Neural crest cell (in vitro differentiated cells): ENCODE results near the gene DCN. TPM values are rescaled to one million over a fixed set of nuclear protein-coding genes. Genes with fewer than 3 reads are reported as not detected.

Experiments
- DNase-seq: peaks from one replicate; pipeline ENCODE4 v3.0.0; 2021; ENCODE audit warnings: low read depth, mixed read lengths, low spot score
- H3K27ac Mint-ChIP-seq: one replicate; pipeline ENCODE4 v1.8.0; 2021; ENCODE audit warnings: mild to moderate bottlenecking, mixed read lengths; ENCODE audit not compliant: unreplicated experiment
- H3K27me3 Mint-ChIP-seq: 2 replicates; pipeline ENCODE4 v1.8.0; 2021; ENCODE audit warnings: low read depth, mild to moderate bottlenecking, mixed read lengths
- H3K36me3 Mint-ChIP-seq: 2 replicates; pipeline ENCODE4 v1.8.0; 2021; ENCODE audit warnings: low read depth, mild to moderate bottlenecking, mixed read lengths
- H3K4me1 Mint-ChIP-seq: 2 replicates; pipeline ENCODE4 v1.8.0; 2021; ENCODE audit warnings: mixed read lengths
- H3K4me3 Mint-ChIP-seq: one replicate; pipeline ENCODE4 v1.8.0; 2021; ENCODE audit warnings: mild to moderate bottlenecking, mixed read lengths
- H3K9me3 Mint-ChIP-seq: 2 replicates; pipeline ENCODE4 v1.8.0; 2021; ENCODE audit warnings: mixed read lengths
- CTCF ChIP-seq: fragments of 200-600 bp; sonication (generic); conservative IDR thresholded peaks from 2 replicates; pipeline ENCODE4 v1.5.0; 2021; ENCODE audit warnings: antibody characterized with exemption, mild to moderate bottlenecking
- total RNA-seq: library from RNA; stranded (reverse); gene quantifications from 2 replicates; pipeline ENCODE4 v1.2.1, GENCODE V29; 2021

The DCN gene
- total RNA-seq, 1 donor from 2014 or later: 19.6 TPM

DNA sequence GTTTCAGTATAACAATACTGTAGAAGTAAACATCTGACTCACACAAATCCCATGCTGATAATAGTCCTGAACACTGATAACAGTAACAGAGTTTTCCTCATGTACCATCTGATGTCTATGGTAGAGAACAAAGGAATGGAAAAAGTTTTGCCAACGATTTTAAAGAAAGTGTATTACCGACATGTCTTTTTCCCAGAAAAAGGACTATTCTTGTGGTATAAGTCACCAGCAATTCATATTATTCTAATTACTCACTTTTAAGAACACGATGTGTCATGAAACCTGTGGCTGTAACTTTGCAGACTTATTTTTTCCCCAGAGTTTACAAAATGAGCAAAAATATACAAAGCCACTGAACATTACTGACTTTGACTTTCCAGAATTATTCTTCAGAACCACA lies 40.1 kb upstream of the DCN start:
- Mint-ChIP-seq H3K27ac (no peak overlapping the region), H3K9me3 (no peaks in the 10 kb centered on the region), H3K4me1 (peaks cover 3% of the 10 kb centered on the region), H3K36me3 (no peaks in the 10 kb centered on the region), H3K27me3 (no peaks in the 10 kb centered on the region), H3K4me3 (no peak overlapping the region)
- TF ChIP-seq CTCF: no peak
- no peak for DNase-seq

DNA sequence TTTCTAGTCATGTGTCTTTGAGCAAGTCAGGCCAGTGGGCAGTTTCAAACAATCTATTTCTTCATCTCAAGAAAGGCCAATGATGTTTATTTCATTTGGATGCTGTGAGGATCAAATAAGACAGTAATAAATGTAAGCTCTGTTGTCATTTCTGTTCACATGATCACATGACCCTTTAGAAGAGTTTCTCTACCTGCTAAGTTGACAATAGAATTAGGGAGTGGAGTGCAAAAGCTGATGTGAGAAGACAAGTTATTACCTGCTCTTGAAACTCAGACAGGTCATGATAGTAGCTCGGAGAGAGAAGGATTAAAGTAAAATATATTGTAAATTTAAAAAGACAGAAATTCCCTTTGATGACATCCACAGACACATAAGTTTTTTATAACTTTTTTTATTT lies 37.3 kb upstream of the DCN start:
- Mint-ChIP-seq H3K4me3 (no peak overlapping the region), H3K27ac (no peak overlapping the region), H3K9me3 (no peaks in the 10 kb centered on the region)

DNA sequence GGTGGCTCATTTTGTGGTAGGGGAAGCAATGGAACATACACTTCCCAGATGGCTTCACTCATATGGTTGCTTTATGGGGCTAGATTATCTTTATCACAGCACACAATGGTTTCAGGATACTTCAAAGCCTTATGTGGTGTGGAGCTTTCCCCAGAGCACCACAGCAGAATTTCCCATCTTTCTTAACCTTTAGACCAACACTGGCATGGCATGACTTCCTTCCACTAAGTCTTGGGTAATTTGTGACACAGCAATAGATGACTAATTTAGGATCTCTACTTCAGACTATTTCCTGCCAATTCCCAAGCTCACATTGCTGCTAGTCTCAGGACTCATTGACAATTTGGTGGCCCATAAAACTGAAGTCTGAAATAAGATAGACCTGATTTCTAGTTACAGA lies 36.9 kb upstream of the DCN start:
- DNase-seq: no peak
- Mint-ChIP-seq H3K27me3 (no peaks in the 10 kb centered on the region), H3K27ac (no peak overlapping the region), H3K36me3 (no peaks in the 10 kb centered on the region), H3K4me1 (peaks cover 2% of the 10 kb centered on the region), H3K9me3 (no peaks in the 10 kb centered on the region), H3K4me3 (no peak overlapping the region)
- no peak for TF ChIP-seq CTCF

More for the DNA sequence above, 37.3 kb upstream of the DCN start:
- Mint-ChIP-seq H3K27me3 (no peaks in the 10 kb centered on the region), H3K4me1 (peaks cover 3% of the 10 kb centered on the region), H3K36me3 (no peaks in the 10 kb centered on the region)
- TF ChIP-seq CTCF: no peak
- no peak for DNase-seq

GRCh38 chr12:91216871-91217270 lies 34.3 kb upstream of the DCN start:
- TF ChIP-seq CTCF: no peak

DNA sequence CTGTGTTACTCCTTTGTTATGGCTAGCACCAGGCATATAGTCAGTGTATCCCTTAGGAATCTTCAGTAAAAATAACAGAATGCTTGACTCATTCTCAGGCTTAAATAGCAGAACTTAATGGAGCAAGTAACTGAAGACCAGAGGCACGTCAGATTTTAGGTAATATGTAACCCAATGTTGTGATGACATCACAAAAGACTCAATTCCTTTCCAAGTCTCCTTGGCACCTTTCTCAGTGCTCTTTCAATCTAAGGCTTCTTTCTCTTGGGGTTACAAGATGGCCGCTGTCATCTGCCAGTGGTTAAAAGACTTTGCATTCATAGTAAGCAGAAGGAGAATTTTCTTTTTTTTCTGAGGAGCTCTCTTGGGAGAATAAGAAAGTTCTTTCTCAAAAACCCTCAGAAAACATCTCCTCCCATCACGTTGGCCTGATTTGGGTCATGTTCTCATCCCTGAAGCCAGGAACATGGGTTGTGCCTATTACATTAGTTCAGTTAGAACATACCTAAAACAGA lies 33.4 kb upstream of the DCN start:
- Mint-ChIP-seq H3K27me3 (no peaks in the 10 kb centered on the region), H3K4me1 (no peaks in the 10 kb centered on the region), H3K9me3 (peaks cover 3% of the 10 kb centered on the region), H3K4me3 (no peak overlapping the region), H3K36me3 (no peaks in the 10 kb centered on the region), H3K27ac (no peak overlapping the region)
- DNase-seq: no peak
- no peak for TF ChIP-seq CTCF

More at GRCh38 chr12:91216871-91217270, 34.3 kb upstream of the DCN start:
- Mint-ChIP-seq H3K4me1 (no peaks in the 10 kb centered on the region), H3K27ac (no peak overlapping the region), H3K36me3 (no peaks in the 10 kb centered on the region), H3K4me3 (no peak overlapping the region), H3K9me3 (peaks cover 3% of the 10 kb centered on the region), H3K27me3 (no peaks in the 10 kb centered on the region)
- no peak for DNase-seq

GRCh38 chr12:91211866-91212265 lies 29.2 kb upstream of the DCN start:
- H3K27ac Mint-ChIP-seq: no peak overlapping the region
- TF ChIP-seq CTCF: no peak
- DNase-seq: no peak
- no peaks in the 10 kb centered on the region for H3K4me1 Mint-ChIP-seq
- H3K9me3 Mint-ChIP-seq: peaks cover 3% of the 10 kb centered on the region
- H3K27me3 Mint-ChIP-seq: no peaks in the 10 kb centered on the region
- H3K36me3 Mint-ChIP-seq: no peaks in the 10 kb centered on the region
- H3K4me3 Mint-ChIP-seq: no peak overlapping the region
